Neural progenitor cell (in vitro differentiated cells): ENCODE measurements around the gene PRKCE.

Experiments used
- EZH2 ChIP-seq: fragments of 200-600 bp; sonication (generic); IDR thresholded peaks from 2 replicates; pipeline ENCODE4 v1.6.1; 2017; ENCODE audit warnings: antibody characterized with exemption, mild to moderate bottlenecking, moderate library complexity
- EZH2phosphoT487 ChIP-seq: fragments of 200-600 bp; sonication (generic); IDR thresholded peaks from 2 replicates; pipeline ENCODE4 v1.6.1; 2017; ENCODE audit warnings: antibody characterized with exemption
- TF ChIP-seq, protein P1 (sequence below): fragments of 200-600 bp; sonication (generic); IDR thresholded peaks from 2 replicates; pipeline ENCODE4 v1.5.1; 2017; ENCODE audit warnings: antibody characterized with exemption, mild to moderate bottlenecking

DNA sequence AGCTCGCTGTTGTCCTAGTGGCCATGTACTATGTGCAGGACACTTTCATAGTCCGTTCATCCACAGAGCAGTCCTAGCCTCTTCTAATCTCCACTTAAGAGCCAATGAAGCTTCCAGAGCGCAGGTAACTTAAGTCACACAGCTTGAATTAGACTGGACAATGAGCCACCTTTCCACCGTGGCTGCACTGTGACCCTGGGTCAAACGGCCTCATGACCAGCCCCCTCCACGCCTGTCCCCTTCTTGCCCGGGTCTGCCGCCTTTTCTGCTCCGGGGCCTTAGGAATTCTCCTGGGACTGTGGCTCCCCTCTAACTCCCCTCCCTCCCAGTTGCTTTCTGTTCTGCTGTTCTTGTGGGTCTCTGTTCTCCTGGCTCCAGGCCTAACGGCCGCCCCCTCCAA is 8.4 kb upstream of the PRKCE start:
- TF ChIP-seq, protein P1, sequence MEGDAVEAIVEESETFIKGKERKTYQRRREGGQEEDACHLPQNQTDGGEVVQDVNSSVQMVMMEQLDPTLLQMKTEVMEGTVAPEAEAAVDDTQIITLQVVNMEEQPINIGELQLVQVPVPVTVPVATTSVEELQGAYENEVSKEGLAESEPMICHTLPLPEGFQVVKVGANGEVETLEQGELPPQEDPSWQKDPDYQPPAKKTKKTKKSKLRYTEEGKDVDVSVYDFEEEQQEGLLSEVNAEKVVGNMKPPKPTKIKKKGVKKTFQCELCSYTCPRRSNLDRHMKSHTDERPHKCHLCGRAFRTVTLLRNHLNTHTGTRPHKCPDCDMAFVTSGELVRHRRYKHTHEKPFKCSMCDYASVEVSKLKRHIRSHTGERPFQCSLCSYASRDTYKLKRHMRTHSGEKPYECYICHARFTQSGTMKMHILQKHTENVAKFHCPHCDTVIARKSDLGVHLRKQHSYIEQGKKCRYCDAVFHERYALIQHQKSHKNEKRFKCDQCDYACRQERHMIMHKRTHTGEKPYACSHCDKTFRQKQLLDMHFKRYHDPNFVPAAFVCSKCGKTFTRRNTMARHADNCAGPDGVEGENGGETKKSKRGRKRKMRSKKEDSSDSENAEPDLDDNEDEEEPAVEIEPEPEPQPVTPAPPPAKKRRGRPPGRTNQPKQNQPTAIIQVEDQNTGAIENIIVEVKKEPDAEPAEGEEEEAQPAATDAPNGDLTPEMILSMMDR, result no peak
- TF ChIP-seq EZH2phosphoT487 (no peak), EZH2 (no peak)
